HepG2 (cell line): Measurements from ENCODE around the gene CDX4. TPM values are rescaled to one million over a fixed set of nuclear protein-coding genes. Genes with fewer than 3 reads are reported as not detected.

Experiments used
- ATAC-seq: fragments of 200-7000 bp; cut with Tn5 transposase; 3 replicates; pipeline ENCODE4 v1.9.1; 2020; ENCODE audit warnings: mild to moderate bottlenecking, moderate library complexity
- BruUV-seq: library from RNA; stranded (reverse); fragments of 400-500 nt; replicated peaks from 2 replicates; lab custom pipeline; 2021; lab: Mats Ljungman, UMichigan
- CTCF ChIA-PET: fragments of 300-600 bp; formaldehyde crosslinking; extraction: SDS; loops from one replicate; lab custom pipeline; 2021; ENCODE audit warnings: low total read pairs, inconsistent platforms, low intra/inter-chr PET ratio; lab: Yijun Ruan, JAX
- POLR2A ChIA-PET: fragments of 350-600 bp; sonication (Branson Sonifier 250); formaldehyde crosslinking; loops from one replicate; lab custom pipeline; 2020; ENCODE audit warnings: antibody characterized with exemption, inconsistent platforms; lab: Yijun Ruan, JAX
- DNase-seq: peaks from one replicate; pipeline ENCODE4 v3.0.0-alpha.2; 2015; ENCODE audit warnings: low spot score
- FAIRE-seq: peaks from 3 replicates; lab custom pipeline; 2011; peaks lifted over from hg19 to GRCh38; lab: Jason Lieb, UNC
- H2AFZ ChIP-seq: one replicate; pipeline ENCODE4 v1.6.1; 2011; ENCODE audit warnings: low read length, inconsistent platforms
- H3K27ac ChIP-seq: fragments of 300-600 bp; 3 replicates; pipeline ENCODE4 v1.8.0; 2011; ENCODE audit warnings: mixed run types, mild to moderate bottlenecking, mixed read lengths, low read length, inconsistent platforms; ENCODE audit not compliant: insufficient read depth; ENCODE audit errors: extremely low read length
- H3K27me3 ChIP-seq, 2 experiments: fragments of 200-600 bp in 1 of 2; 2 replicates in 1 of 2; 3 replicates in 1 of 2; pipeline versions ENCODE4 v1.6.0 to v1.8.0; 2011; ENCODE audit warnings: low read length in 2 of 2, mild to moderate bottlenecking in 2 of 2, moderate library complexity in 2 of 2, inconsistent platforms in 1 of 2; ENCODE audit not compliant: insufficient read depth in 2 of 2, control insufficient read depth in 1 of 2
- H3K36me3 ChIP-seq, 2 experiments: fragments of 200-600 bp in 1 of 2; replicated peaks in 1 of 2; 2 replicates in 1 of 2; 3 replicates in 1 of 2; pipeline versions ENCODE4 v1.5.1 to v1.8.0; 2011; ENCODE audit warnings: low read length in 2 of 2, inconsistent platforms in 1 of 2; ENCODE audit not compliant: insufficient read depth in 2 of 2, control insufficient read depth in 1 of 2
- H3K4me1 ChIP-seq: 2 replicates; pipeline ENCODE4 v1.5.1; 2012; ENCODE audit warnings: low read length, inconsistent platforms; ENCODE audit not compliant: insufficient read depth
- H3K4me2 ChIP-seq: 2 replicates; pipeline ENCODE4 v1.6.0; 2011; ENCODE audit warnings: low read depth, low read length, inconsistent platforms
- H3K4me3 ChIP-seq, 3 experiments: fragments of 200-600 bp in 1 of 3; sonication (generic), shearing (Covaris generic) in 1 of 3; replicated peaks in 1 of 3; 2 replicates each; pipeline ENCODE4 v1.5.1; 2011 to 2016; ENCODE audit warnings: low read length in 3 of 3, inconsistent platforms in 2 of 3, low read depth in 2 of 3, mild to moderate bottlenecking in 2 of 3, control low read depth in 1 of 3, mixed read lengths in 1 of 3; ENCODE audit not compliant: insufficient read depth in 1 of 3
- H3K79me2 ChIP-seq: one replicate; pipeline ENCODE4 v1.6.1; 2011; ENCODE audit warnings: low read length, inconsistent platforms; ENCODE audit not compliant: insufficient read depth
- H3K9ac ChIP-seq: 2 replicates; pipeline ENCODE4 v1.6.0; 2011; ENCODE audit warnings: mild to moderate bottlenecking, low read depth, low read length, inconsistent platforms; ENCODE audit not compliant: insufficient read depth
- H3K9me3 ChIP-seq: 2 replicates; pipeline ENCODE4 v1.5.1; 2012; ENCODE audit warnings: mild to moderate bottlenecking, low read length
- H4K20me1 ChIP-seq: 2 replicates; pipeline ENCODE4 v1.6.0; 2011; ENCODE audit warnings: inconsistent platforms, mild to moderate bottlenecking, low read length, moderate library complexity; ENCODE audit not compliant: insufficient read depth
- ATF2 ChIP-seq: sonication (generic); formaldehyde crosslinking; IDR thresholded peaks from 2 replicates; pipeline ENCODE4 v1.4.0; 2020; ENCODE audit warnings: missing genetic modification reagents
- ATF7-NPFF ChIP-seq: sonication (generic); formaldehyde crosslinking; IDR thresholded peaks from 2 replicates; pipeline ENCODE4 v1.8.1; 2023; ENCODE audit warnings: mild to moderate bottlenecking, low read depth, missing genetic modification reagents, moderate library complexity
- CEBPG ChIP-seq: IDR thresholded peaks from 2 replicates; pipeline ENCODE4 v1.6.1; 2016
- NKX3-1 ChIP-seq: sonication (generic); formaldehyde crosslinking; IDR thresholded peaks from 2 replicates; pipeline ENCODE4 v1.5.0; 2020; ENCODE audit warnings: missing genetic modification reagents
- NRL ChIP-seq: sonication (generic); formaldehyde crosslinking; IDR thresholded peaks from 2 replicates; pipeline ENCODE4 v1.5.0; 2020; ENCODE audit warnings: missing genetic modification reagents, mild to moderate bottlenecking, moderate library complexity, borderline replicate concordance
- POGK ChIP-seq: sonication (generic); formaldehyde crosslinking; conservative IDR thresholded peaks from 2 replicates; pipeline ENCODE4 v1.8.0; 2022; ENCODE audit warnings: mild to moderate bottlenecking, moderate library complexity, missing genetic modification reagents
- SUZ12 ChIP-seq: fragments of 150-350 bp; IDR thresholded peaks from 2 replicates; pipeline ENCODE4 v1.6.1; 2014; ENCODE audit warnings: low read depth, low read length
- TGIF2 ChIP-seq: IDR thresholded peaks from 2 replicates; pipeline ENCODE4 v1.6.1; 2016; ENCODE audit warnings: control low read depth, missing compliant biosample characterization
- TP53 ChIP-seq: sonication (generic); formaldehyde crosslinking; conservative IDR thresholded peaks from 2 replicates; pipeline ENCODE4 v1.4.0; 2020; ENCODE audit warnings: missing genetic modification reagents
- ZNF263 ChIP-seq: sonication (generic); formaldehyde crosslinking; IDR thresholded peaks from 2 replicates; pipeline ENCODE4 v1.4.0; 2020; ENCODE audit warnings: missing genetic modification reagents
- ZNF75D ChIP-seq: sonication (generic); formaldehyde crosslinking; IDR thresholded peaks from 2 replicates; pipeline ENCODE4 v1.8.1; 2023; ENCODE audit warnings: missing genetic modification reagents, mild to moderate bottlenecking, borderline replicate concordance
- ZNF770 ChIP-seq: sonication (generic); formaldehyde crosslinking; IDR thresholded peaks from 2 replicates; pipeline ENCODE4 v1.5.0; 2020; ENCODE audit warnings: mild to moderate bottlenecking, missing genetic modification reagents
- ZSCAN20 ChIP-seq: sonication (generic); formaldehyde crosslinking; IDR thresholded peaks from 2 replicates; pipeline ENCODE4 v1.4.0; 2020; ENCODE audit warnings: missing genetic modification reagents, mild to moderate bottlenecking, borderline replicate concordance
- WGBS: methylation state at CpG from one replicate; pipeline ENCODE4 v1.1.6; 2017; ENCODE audit warnings: low lambda C conversion rate; 5-methylcytosine and 5-hydroxymethylcytosine counted together
- in situ Hi-C: cut with HindIII; loops from 2 replicates; pipeline ENCODE4 v1.10.0; 2017; ENCODE audit warnings: low pct_unique_long_range_greater_than_20kb; ENCODE audit not compliant: extremely low pct_ligation_motif_present
- intact Hi-C: fragments of 100-400 bp; cut with micrococcal nuclease; formaldehyde crosslinking; loops from one replicate; pipeline ENCODE4 v1.10.0; 2022; ENCODE audit not compliant: unreplicated experiment
- polyA plus RNA-seq, 8 experiments: library from polyadenylated mRNA; depleted of rRNA in 3 of 8; stranded (reverse) in 7 of 8; unstranded in 1 of 8; fragments of >200 nt; fragmentation: Illumina TruSeq in 4 of 8; extraction: Trizol in 4 of 8; gene quantifications; 2 replicates each; pipeline versions ENCODE4 v1.2.1 to v1.2.3, GENCODE V29; 2011 to 2016; ENCODE audit warnings: low read depth in 4 of 8, missing spikeins in 1 of 8, mixed read lengths in 1 of 8; ENCODE audit not compliant: insufficient read depth in 1 of 8
- total RNA-seq, 5 experiments: library from RNA; depleted of rRNA; stranded (reverse); fragments of >200 nt; fragmentation: Illumina TruSeq; extraction: Trizol; gene quantifications; 2 replicates each; pipeline ENCODE4 v1.2.3, GENCODE V29; 2016; ENCODE audit warnings: low read depth in 1 of 5

CDX4 gene
- total and polyA plus RNA-seq, 2 of the 13 experiments (the other 11 are each of a cell fraction or from before 2014, with no cell fraction given), result not detected

GRCh38 chrX:73398185-73398914, 48.5 kb upstream of the CDX4 start:
- no CpG with 5 or more reads among the region's 2 CpGs for WGBS
- POLR2A ChIA-PET, result no interaction called here

More at GRCh38 chrX:73398185-73398914, 48.5 kb upstream of the CDX4 start:
- no peaks in the 10 kb centered on the region for H3K9me3 ChIP-seq
- H4K20me1 ChIP-seq, result no peaks in the 10 kb centered on the region
- TF ChIP-seq ZNF75D (CRISPR knock-in tag) (no peak), TP53 (no peak), ZSCAN20 (CRISPR knock-in tag) (no peak), ZNF770 (no peak), NKX3-1 (no peak), SUZ12 (no peak), TGIF2 (no peak), NRL (CRISPR knock-in tag) (no peak), CEBPG (CRISPR knock-in tag) (no peak), ATF7-NPFF (no peak), ZNF263 (CRISPR knock-in tag) (no peak), POGK (no peak), ATF2 (CRISPR knock-in tag) (no peak)
- H3K27ac ChIP-seq, result no peak overlapping the region
- FAIRE-seq (no peak), DNase-seq (no peak), ATAC-seq (no peak)
- no peak overlapping the region for H2AFZ ChIP-seq
- CTCF ChIA-PET, result no interaction called here
- H3K27me3 ChIP-seq, result no peaks in the 10 kb centered on the region
- no peak overlapping the region for H3K4me3 ChIP-seq
- H3K4me1 ChIP-seq, result no peaks in the 10 kb centered on the region
- no peak overlapping the region for H3K4me2 ChIP-seq
- intact Hi-C loops, result no loop called here
- H3K36me3 ChIP-seq, result no peaks in the 10 kb centered on the region
- in situ Hi-C loops, result no loop called here
- H3K9ac ChIP-seq, result no peak overlapping the region
- H3K79me2 ChIP-seq, result no peaks in the 10 kb centered on the region
- BruUV-seq, result no TSS peak
